Transverse colon (tissue), 4 donors: ENCODE results near the gene NDUFA3. TPM values are rescaled to one million over a fixed set of nuclear protein-coding genes. Genes with fewer than 3 reads are reported as not detected.

Experiments
- DNase-seq: peaks from one replicate; pipeline ENCODE4 v3.0.0-alpha.2; 2019
- H3K27ac ChIP-seq, 4 donors: fragments of 200-600 bp; sonication (generic); 2 replicates each; pipeline ENCODE4 v1.5.1; 2016 to 2018; ENCODE audit warnings: inconsistent platforms in 4 of 4
- H3K27me3 ChIP-seq: fragments of 200-600 bp; sonication (generic); 2 replicates; pipeline ENCODE4 v1.5.1; 2017; ENCODE audit warnings: inconsistent platforms
- H3K36me3 ChIP-seq, 4 donors: fragments of 200-600 bp; sonication (generic); 2 replicates each; pipeline ENCODE4 v1.5.1; 2017 to 2019; ENCODE audit warnings: inconsistent platforms in 4 of 4
- H3K4me1 ChIP-seq, 4 donors: fragments of 200-600 bp; sonication (generic); 2 replicates each; pipeline ENCODE4 v1.5.1; 2017 to 2020; ENCODE audit warnings: inconsistent platforms in 4 of 4
- H3K4me3 ChIP-seq, 4 donors: fragments of 200-600 bp; sonication (generic); 1 replicate in 1 of 4; 2 replicates in 3 of 4; pipeline versions ENCODE4 v1.5.1 to v1.6.1; 2017 to 2019; ENCODE audit warnings: inconsistent platforms in 4 of 4
- H3K9me3 ChIP-seq, 2 donors: fragments of 200-600 bp; sonication (generic); 2 replicates each; pipeline ENCODE4 v1.5.1; 2017 to 2019; ENCODE audit warnings: inconsistent platforms in 2 of 2
- CTCF ChIP-seq, 5 experiments: fragments of 200-600 bp in 3 of 5; fragments of 450-650 bp in 2 of 5; sonication (generic) in 3 of 5; IDR thresholded peaks; 1 replicate in 2 of 5; 2 replicates in 3 of 5; pipeline ENCODE4 v1.5.1; 2016 to 2017; ENCODE audit warnings: antibody characterized with exemption in 5 of 5, inconsistent platforms in 3 of 5, mild to moderate bottlenecking in 2 of 5, moderate library complexity in 1 of 5
- EP300 ChIP-seq: sonication (generic); formaldehyde crosslinking; IDR thresholded peaks from one replicate; pipeline ENCODE4 v1.6.1; 2017; ENCODE audit warnings: antibody characterized with exemption, low read depth
- POLR2A ChIP-seq: fragments of 450-650 bp; IDR thresholded peaks from one replicate; pipeline ENCODE4 v1.6.1; 2016; ENCODE audit warnings: antibody characterized with exemption, mild to moderate bottlenecking, moderate library complexity
- POLR2AphosphoS5 ChIP-seq, 3 donors: sonication (generic); formaldehyde crosslinking; IDR thresholded peaks; one replicate each; pipeline ENCODE4 v1.6.1; 2016; ENCODE audit warnings: antibody characterized with exemption in 3 of 3
- WGBS, 2 donors: methylation state at CpG; one replicate each; pipeline ENCODE4 v1.1.5; 2018; ENCODE audit warnings: low coverage in 1 of 2; 5-methylcytosine and 5-hydroxymethylcytosine counted together
- in situ Hi-C, 4 donors: fragments of 200-750 bp; cut with MboI; loops; one replicate each; pipeline versions ENCODE4 v1.15.0 to v1.15.1; 2017; ENCODE audit warnings: low sequenced_read_pairs in 3 of 4, low pct_ligation_motif_present in 1 of 4, low pct_unique_long_range_greater_than_20kb in 1 of 4
- intact Hi-C: fragments of 100-400 bp; cut with DNase I; formaldehyde crosslinking; loops from one replicate; pipeline ENCODE4 v1.15.1; 2023; ENCODE audit warnings: low total_unique reads
- total RNA-seq, 4 donors: library from RNA; depleted of rRNA; stranded (reverse); fragments of >200 nt; gene quantifications; one replicate each; pipeline ENCODE4 v1.1.0, GENCODE V29; 2016

The NDUFA3 gene
- total RNA-seq, 4 donors from 2014 or later = 25.4 to 316 (median 97.3) TPM

- Histone ChIP-seq H3K4me1 (peaks cover 8 to 14% (median 10%) of the 10 kb centered on the region in 4 donors), H3K4me3 (no peak overlapping the region), H3K9me3 (no peaks in the 10 kb centered on the region), H3K36me3 (peaks cover 0 to 71% (median 31%) of the 10 kb centered on the region in 4 donors), H3K27ac (no peak overlapping the region), H3K27me3 (no peaks in the 10 kb centered on the region)
- TF ChIP-seq CTCF (IDR thresholded peaks at IDR 0.05) = no peak
- TF ChIP-seq POLR2A = no peak
- no peak for TF ChIP-seq POLR2AphosphoS5 (IDR thresholded peaks at IDR 0.05)
- TF ChIP-seq EP300 = no peak
- WGBS, 2 donors = 68 to 92% methylated on average over 1 to 18 of the region's 18 CpGs
- intact Hi-C loops (no loop called here), in situ Hi-C loops (no loop called here)
- DNase-seq = no peak
Measured at GRCh38 chr19:54154603-54155345, 52.1 kb downstream of the NDUFA3 start.

GRCh38 chr19:54155694-54156093 is 53.0 kb downstream of the NDUFA3 start:
- peaks cover 14 to 21% (median 17%) of the 10 kb centered on the region in 4 donors for H3K4me1 ChIP-seq
- intact Hi-C loops = no loop called here
- WGBS, 2 donors = 82% methylated on average over 19 of the region's 19 CpGs; no CpG with 5 or more reads in 1 of the 2 donors
- TF ChIP-seq CTCF (IDR thresholded peaks at IDR 0.05) (no peak), POLR2A (no peak), EP300 (no peak), POLR2AphosphoS5 (IDR thresholded peaks at IDR 0.05) (no peak)
- in situ Hi-C loops = no loop called here
- no peak overlapping the region for H3K27ac ChIP-seq
- H3K36me3 ChIP-seq = peaks cover 0 to 66% (median 28%) of the 10 kb centered on the region in 4 donors
- no peaks in the 10 kb centered on the region for H3K27me3 ChIP-seq
- no peak overlapping the region for H3K4me3 ChIP-seq
- no peaks in the 10 kb centered on the region for H3K9me3 ChIP-seq
- no peak for DNase-seq

GRCh38 chr19:54156490-54156889 is 53.8 kb downstream of the NDUFA3 start:
- Histone ChIP-seq H3K4me1 (peaks cover 18 to 29% (median 25%) of the 10 kb centered on the region in 4 donors), H3K27me3 (no peaks in the 10 kb centered on the region), H3K9me3 (no peaks in the 10 kb centered on the region), H3K36me3 (peaks cover 0 to 62% (median 28%) of the 10 kb centered on the region in 4 donors), H3K4me3 (no peak overlapping the region), H3K27ac (no peak overlapping the region)
- TF ChIP-seq POLR2AphosphoS5 (IDR thresholded peaks at IDR 0.05) = no peak
- TF ChIP-seq EP300 = no peak
- in situ Hi-C loops (no loop called here), intact Hi-C loops (no loop called here)
- DNase-seq = no peak
- WGBS, 2 donors = 60 to 85% methylated on average over 3 to 11 of the region's 11 CpGs

- Histone ChIP-seq H3K4me3 (no peak overlapping the region), H3K9me3 (no peaks in the 10 kb centered on the region), H3K27me3 (no peaks in the 10 kb centered on the region), H3K36me3 (peaks cover 0 to 57% (median 26%) of the 10 kb centered on the region in 4 donors), H3K4me1 (peaks cover 22 to 34% (median 30%) of the 10 kb centered on the region in 4 donors), H3K27ac (no peak overlapping the region)
- DNase-seq = no peak
- in situ Hi-C loops = no loop called here
- intact Hi-C loops = no loop called here
- 93% methylated on average over 3 of the region's 3 CpGs; no CpG with 5 or more reads in 1 of the 2 donors for WGBS, 2 donors
- no peak for TF ChIP-seq POLR2AphosphoS5 (IDR thresholded peaks at IDR 0.05)
- TF ChIP-seq EP300 = no peak
- no peak for TF ChIP-seq POLR2A
- TF ChIP-seq CTCF (IDR thresholded peaks at IDR 0.05) = no peak
Measured at GRCh38 chr19:54156953-54157352, 54.3 kb downstream of the NDUFA3 start.

Other genes with a start within 250 kb of the NDUFA3 start
- gene MYADM, start 235.0 kb upstream of the NDUFA3 start, total RNA-seq = 100 to 1,000 TPM in 2 of 4 donors, 10 to 100 TPM in 2; 33.3 to 222 (median 79.1) TPM
- under 1 TPM in 1 of 4 donors, not detected in 3; 0.32 TPM for gene PRKCG, start 220.7 kb upstream of the NDUFA3 start, total RNA-seq
- gene CACNG7, start 193.6 kb upstream of the NDUFA3 start, total RNA-seq = not detected
- gene CACNG8, start 139.9 kb upstream of the NDUFA3 start, total RNA-seq = not detected
- not detected for gene CACNG6, start 111.2 kb upstream of the NDUFA3 start, total RNA-seq
- gene VSTM1, start 39.0 kb upstream of the NDUFA3 start, total RNA-seq = not detected
- not detected for gene TARM1, start 21.5 kb upstream of the NDUFA3 start, total RNA-seq
- gene OSCAR, start 2.1 kb upstream of the NDUFA3 start, total RNA-seq = 1 to 10 TPM in 1 of 4 donors, under 1 TPM in 2, not detected in 1; 0.27 to 3.2 (median 0.75) TPM
- gene TFPT, start 12.8 kb downstream of the NDUFA3 start, total RNA-seq = 10 to 100 TPM in 3 of 4 donors, 1 to 10 TPM in 1; 9.8 to 25.8 (median 14.0) TPM
- 10 to 100 TPM; 24.7 to 50.5 (median 34.9) TPM for gene PRPF31, start 12.9 kb downstream of the NDUFA3 start, total RNA-seq
- 10 to 100 TPM; 28.1 to 85.7 (median 32.1) TPM for gene CNOT3, start 34.9 kb downstream of the NDUFA3 start, total RNA-seq
- gene LENG1, start 56.9 kb downstream of the NDUFA3 start, total RNA-seq = 10 to 100 TPM in 1 of 4 donors, 1 to 10 TPM in 3; 3.4 to 11.1 (median 5.8) TPM
- 100 to 1,000 TPM in 3 of 4 donors, 10 to 100 TPM in 1; 91.5 to 386 (median 180) TPM for gene TMC4, start 70.3 kb downstream of the NDUFA3 start, total RNA-seq
- 100 to 1,000 TPM; 180 to 249 (median 218) TPM for gene MBOAT7, start 86.7 kb downstream of the NDUFA3 start, total RNA-seq
- gene TSEN34, start 88.5 kb downstream of the NDUFA3 start, total RNA-seq = 100 to 1,000 TPM in 1 of 4 donors, 10 to 100 TPM in 3; 62.0 to 138 (median 65.9) TPM
- 1,000 to 10,000 TPM in 3 of 4 donors, 100 to 1,000 TPM in 1; 912 to 1,639 (median 1,317) TPM for gene RPS9, start 98.0 kb downstream of the NDUFA3 start, total RNA-seq
- gene LILRB3, start 120.2 kb downstream of the NDUFA3 start, total RNA-seq = 1 to 10 TPM; 2.2 to 7.6 (median 4.6) TPM
- 1 to 10 TPM in 2 of 4 donors, under 1 TPM in 1, not detected in 1; 0.79 to 1.4 (median 1.1) TPM for gene LILRA6, start 139.9 kb downstream of the NDUFA3 start, total RNA-seq
- gene LILRB5, start 154.4 kb downstream of the NDUFA3 start, total RNA-seq = 10 to 100 TPM in 1 of 4 donors, 1 to 10 TPM in 3; 8.3 to 10.7 (median 9.1) TPM
- gene LILRB2, start 178.3 kb downstream of the NDUFA3 start, total RNA-seq = 1 to 10 TPM; 1.6 to 3.4 (median 2.1) TPM
- gene LILRA5, start 210.3 kb downstream of the NDUFA3 start, total RNA-seq = 1 to 10 TPM in 2 of 4 donors, not detected in 2; 1.6 TPM
- under 1 TPM in 2 of 4 donors, not detected in 2; 0.14 to 0.79 TPM for gene LILRA4, start 236.3 kb downstream of the NDUFA3 start, total RNA-seq